Uterus (tissue), 2 donors: Measurements from ENCODE around the gene MAMLD1.

Experiments
- CTCF ChIP-seq, 4 experiments: fragments of 200-600 bp in 2 of 4; fragments of 450-650 bp in 2 of 4; sonication (generic) in 2 of 4; IDR thresholded peaks; one replicate each; pipeline ENCODE4 v1.5.1; 2016 to 2019; ENCODE audit warnings: antibody characterized with exemption in 4 of 4, mild to moderate bottlenecking in 2 of 4, moderate library complexity in 1 of 4
- POLR2A ChIP-seq, 2 donors: fragments of 450-650 bp; IDR thresholded peaks; one replicate each; pipeline ENCODE4 v1.6.1; 2016; ENCODE audit warnings: antibody characterized with exemption in 2 of 2, mild to moderate bottlenecking in 1 of 2, moderate library complexity in 1 of 2

- TF ChIP-seq CTCF (IDR thresholded peaks at IDR 0.05), result no peak
- TF ChIP-seq POLR2A (IDR thresholded peaks at IDR 0.05), result no peak
These were observed 162.2 kb downstream of the MAMLD1 start for GRCh38 chrX:150525061-150525919.
